GM12801 (cell line): ENCODE data around the gene U2AF1L4.

Source experiments
- CTCF ChIP-seq: IDR thresholded peaks from one replicate; pipeline ENCODE4 v1.5.1; 2011; ENCODE audit warnings: control low read depth; ENCODE audit not compliant: insufficient read length; ENCODE audit errors: extremely low read depth

Gene U2AF1L4

GRCh38 chr19:35721374-35721773 lies 23.8 kb downstream of the U2AF1L4 start:
- no peak for TF ChIP-seq CTCF

GRCh38 chr19:35720648-35721047 lies 24.6 kb downstream of the U2AF1L4 start:
- TF ChIP-seq CTCF = no peak

- no peak for TF ChIP-seq CTCF
Observed at GRCh38 chr19:35720163-35720524, 25.1 kb downstream of the U2AF1L4 start.

- no peak for TF ChIP-seq CTCF
Observed at GRCh38 chr19:35719402-35720162, 25.6 kb downstream of the U2AF1L4 start.

- no peak for TF ChIP-seq CTCF
Observed at GRCh38 chr19:35718345-35719041, 26.7 kb downstream of the U2AF1L4 start.

- TF ChIP-seq CTCF = no peak
Observed at GRCh38 chr19:35717665-35718344, 27.4 kb downstream of the U2AF1L4 start, which contains the start of gene KMT2B. KMT2B (plus strand) TSS chr19:35718003; CDS start chr19:35718019, 16 bp downstream.
